ENCODE measurements around the gene EEF1G. TPM values are rescaled to one million over a fixed set of nuclear protein-coding genes. Genes with fewer than 3 reads are reported as not detected.
"Not testable (repeated sequence)": the region's sequence is repeated elsewhere in the genome, so short reads cannot be mapped to it uniquely, and the experiment has no call there.

EEF1G gene
- total RNA-seq, 2 donors from 2014 or later = 707 to 1,175 TPM

DNA sequence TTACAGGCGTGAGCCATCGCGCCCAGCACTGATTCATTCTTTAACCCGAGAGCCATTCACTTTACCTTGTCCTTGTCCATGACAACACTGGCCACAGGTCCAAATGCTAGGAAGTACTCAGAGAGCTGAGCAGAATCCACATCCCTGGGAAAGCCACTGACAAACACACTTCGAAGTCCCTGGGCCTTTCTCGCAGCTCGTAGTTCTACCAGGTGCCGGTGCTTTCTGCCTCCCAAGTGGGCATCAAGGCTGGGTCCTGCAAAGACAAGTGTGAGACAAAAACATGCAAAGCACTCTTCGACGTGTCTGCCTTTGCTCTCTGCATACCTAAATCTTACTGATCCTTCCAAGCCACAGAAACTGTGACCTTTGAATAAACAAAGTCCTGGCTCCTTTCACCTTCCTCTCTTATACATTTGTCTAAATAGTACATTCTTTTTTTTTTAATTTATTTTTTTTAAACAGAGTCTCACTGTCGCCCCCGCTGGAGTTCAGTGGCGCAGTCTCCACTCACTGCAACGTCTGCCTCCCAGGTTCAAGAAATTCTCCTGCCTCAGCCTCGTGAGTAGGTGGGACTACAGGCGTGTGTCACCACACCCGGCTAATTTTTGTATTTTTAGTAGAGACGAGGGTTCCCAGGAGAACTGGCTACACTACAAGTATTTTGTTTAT, 15.4 kb upstream of the EEF1G start:
- no peak overlapping the region for H3K4me3 ChIP-seq
- no peaks in the 10 kb centered on the region for H3K9me3 ChIP-seq
- no peak for DNase-seq (ENCODE audit: low spot score)
- peaks cover 47% of the 10 kb centered on the region for H3K36me3 ChIP-seq
- TF ChIP-seq, protein P1, sequence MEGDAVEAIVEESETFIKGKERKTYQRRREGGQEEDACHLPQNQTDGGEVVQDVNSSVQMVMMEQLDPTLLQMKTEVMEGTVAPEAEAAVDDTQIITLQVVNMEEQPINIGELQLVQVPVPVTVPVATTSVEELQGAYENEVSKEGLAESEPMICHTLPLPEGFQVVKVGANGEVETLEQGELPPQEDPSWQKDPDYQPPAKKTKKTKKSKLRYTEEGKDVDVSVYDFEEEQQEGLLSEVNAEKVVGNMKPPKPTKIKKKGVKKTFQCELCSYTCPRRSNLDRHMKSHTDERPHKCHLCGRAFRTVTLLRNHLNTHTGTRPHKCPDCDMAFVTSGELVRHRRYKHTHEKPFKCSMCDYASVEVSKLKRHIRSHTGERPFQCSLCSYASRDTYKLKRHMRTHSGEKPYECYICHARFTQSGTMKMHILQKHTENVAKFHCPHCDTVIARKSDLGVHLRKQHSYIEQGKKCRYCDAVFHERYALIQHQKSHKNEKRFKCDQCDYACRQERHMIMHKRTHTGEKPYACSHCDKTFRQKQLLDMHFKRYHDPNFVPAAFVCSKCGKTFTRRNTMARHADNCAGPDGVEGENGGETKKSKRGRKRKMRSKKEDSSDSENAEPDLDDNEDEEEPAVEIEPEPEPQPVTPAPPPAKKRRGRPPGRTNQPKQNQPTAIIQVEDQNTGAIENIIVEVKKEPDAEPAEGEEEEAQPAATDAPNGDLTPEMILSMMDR (IDR thresholded peaks at IDR 0.05) = no peak
- no peak overlapping the region for H3K27ac ChIP-seq
- no peaks in the 10 kb centered on the region for H3K27me3 ChIP-seq
- peaks cover 0 to 24% of the 10 kb centered on the region in 2 donors for H3K4me1 ChIP-seq

DNA sequence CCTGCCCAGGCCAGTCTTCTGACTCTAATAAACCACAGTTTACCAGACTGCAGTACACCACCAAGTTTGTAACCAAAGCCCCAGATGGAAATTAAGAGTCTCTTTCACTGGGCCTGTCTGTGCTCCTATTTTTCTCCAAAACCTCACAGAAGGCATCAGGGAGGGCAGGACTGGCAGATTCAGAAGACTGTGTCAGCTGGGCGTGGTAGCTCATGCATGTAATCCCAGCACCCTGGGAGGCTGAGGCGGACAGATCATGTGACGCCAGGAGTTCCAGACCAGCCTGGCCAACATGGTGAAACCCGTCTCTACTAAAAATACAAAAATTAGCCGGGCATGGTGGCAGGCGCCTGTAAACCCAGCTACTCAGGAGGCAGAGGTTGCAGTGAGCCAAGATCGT, 11.7 kb upstream of the EEF1G start:
- H3K4me3 ChIP-seq; H3K4me1 ChIP-seq; H3K9me3 ChIP-seq; H3K27me3 ChIP-seq; H3K27ac ChIP-seq; DNase-seq (ENCODE audit: low spot score): not testable (repeated sequence)
- H3K36me3 ChIP-seq = peaks cover 54% of the 10 kb centered on the region

DNA sequence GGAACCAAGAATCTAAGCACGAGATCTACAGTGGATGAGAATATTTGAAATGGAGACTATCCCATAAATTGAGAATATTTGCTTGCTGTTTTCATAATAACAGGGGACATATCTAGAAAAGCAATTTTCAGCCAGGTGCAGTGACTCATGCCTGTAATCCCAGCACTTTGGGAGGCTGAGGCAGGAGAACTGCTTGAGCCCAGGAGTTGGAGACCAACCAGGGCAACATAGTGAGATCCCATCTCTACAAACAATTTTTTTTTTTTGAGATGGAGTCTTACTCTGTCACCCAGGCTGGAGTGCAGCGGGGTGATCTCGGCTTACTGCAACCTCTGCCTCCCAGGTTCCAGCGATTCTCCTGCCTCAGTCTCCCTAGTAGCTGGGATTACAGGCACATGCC, 8.0 kb upstream of the EEF1G start:
- not testable (repeated sequence) for DNase-seq (ENCODE audit: low spot score); H3K4me1 ChIP-seq; H3K9me3 ChIP-seq; H3K27me3 ChIP-seq; H3K4me3 ChIP-seq; H3K27ac ChIP-seq
- H3K36me3 ChIP-seq = peaks cover 48% of the 10 kb centered on the region

DNA sequence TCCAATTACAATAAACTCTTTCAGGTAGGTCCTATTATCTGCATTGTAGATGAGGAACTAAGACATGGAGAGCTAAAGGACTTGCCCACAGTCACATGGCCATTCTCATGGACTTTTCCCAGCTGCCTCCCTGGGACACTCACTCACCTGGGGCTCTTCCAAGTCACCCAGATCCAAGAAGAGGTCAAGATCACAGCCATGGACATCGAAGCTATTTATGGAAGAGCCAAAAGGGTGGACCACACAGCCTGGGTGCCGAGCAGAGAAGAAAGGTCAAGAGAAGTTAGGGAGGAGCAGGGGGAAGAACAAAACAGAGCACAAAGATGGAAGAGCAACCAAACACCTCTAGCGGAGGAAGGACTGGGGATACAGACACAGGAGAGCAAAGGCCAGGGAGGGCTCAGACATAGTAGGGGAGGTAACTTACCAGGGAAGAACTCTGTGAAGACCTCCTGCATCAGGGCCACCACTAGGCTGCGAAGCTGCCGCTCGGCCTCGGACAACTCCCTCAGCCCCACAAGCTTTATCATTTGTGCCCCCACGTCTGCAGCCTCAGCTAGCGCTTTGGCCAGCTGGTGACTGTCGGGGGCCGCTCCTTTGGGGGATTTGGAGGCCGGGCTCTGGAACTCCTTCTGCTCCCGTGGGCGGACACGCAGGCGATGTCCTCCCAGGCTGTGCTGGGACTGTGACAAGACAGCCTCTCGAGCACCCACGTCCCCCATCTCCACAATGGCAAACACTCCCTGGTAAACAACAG, 7.4 kb upstream of the EEF1G start:
- H3K27me3 ChIP-seq = no peaks in the 10 kb centered on the region
- H3K9me3 ChIP-seq = no peaks in the 10 kb centered on the region
- H3K4me3 ChIP-seq = no peak overlapping the region
- H3K4me1 ChIP-seq = peaks cover 0 to 8% of the 10 kb centered on the region in 2 donors
- no peak overlapping the region for H3K27ac ChIP-seq
- peaks cover 49% of the 10 kb centered on the region for H3K36me3 ChIP-seq
- TF ChIP-seq, protein P1 (IDR thresholded peaks at IDR 0.05) = no peak
- DNase-seq (ENCODE audit: low spot score) = no peak

DNA sequence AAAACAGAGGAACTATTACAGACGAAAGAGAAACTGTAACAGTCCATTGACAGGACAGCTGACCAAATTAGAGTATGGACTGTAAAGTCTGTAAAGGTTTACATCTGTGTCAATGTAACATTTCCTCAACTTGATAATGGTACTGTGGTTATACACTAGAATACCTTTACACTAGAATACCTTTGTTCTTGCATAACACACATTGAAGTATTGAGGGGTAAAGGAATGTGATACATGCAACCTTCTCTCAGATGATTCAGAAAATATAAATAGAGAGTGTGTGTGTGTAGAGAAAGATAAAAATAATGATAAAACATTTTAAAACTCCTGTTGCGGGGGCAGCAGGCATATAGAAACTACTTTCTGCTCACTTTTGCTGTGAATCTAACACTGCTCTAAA, 5.6 kb upstream of the EEF1G start:
- Histone ChIP-seq H3K4me3 (no peak overlapping the region), H3K9me3 (no peaks in the 10 kb centered on the region), H3K36me3 (peaks cover 41% of the 10 kb centered on the region), H3K4me1 (peaks cover 0 to 25% of the 10 kb centered on the region in 2 donors), H3K27me3 (no peaks in the 10 kb centered on the region), H3K27ac (no peak overlapping the region)
- DNase-seq (ENCODE audit: low spot score) = no peak
- TF ChIP-seq, protein P1 (IDR thresholded peaks at IDR 0.05) = no peak

DNA sequence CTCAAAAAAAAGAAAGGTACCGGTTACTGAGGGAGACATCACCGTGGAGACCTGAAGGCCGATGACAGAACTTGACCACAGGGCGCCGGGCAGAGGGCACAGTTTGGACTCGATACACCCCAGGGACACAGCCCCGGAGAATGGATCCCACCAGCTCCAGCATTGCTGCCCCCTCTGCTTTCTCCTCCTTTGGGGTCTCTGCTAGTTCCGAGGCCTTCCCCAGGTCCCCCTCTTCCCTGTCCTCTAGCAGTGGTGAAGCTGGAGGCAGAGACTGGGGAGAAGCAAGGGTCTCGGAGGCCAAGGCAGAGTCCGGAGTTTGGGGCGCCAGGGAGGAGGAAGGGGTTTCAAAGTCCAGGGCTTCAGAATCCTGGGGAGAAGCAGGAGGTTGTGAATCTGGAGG, 4.8 kb upstream of the EEF1G start:
- Histone ChIP-seq H3K27me3 (no peaks in the 10 kb centered on the region), H3K27ac (no peak overlapping the region), H3K4me1 (peaks cover 0 to 25% of the 10 kb centered on the region in 2 donors), H3K36me3 (peaks cover 41% of the 10 kb centered on the region), H3K9me3 (no peaks in the 10 kb centered on the region), H3K4me3 (no peak overlapping the region)
- TF ChIP-seq, protein P1 (IDR thresholded peaks at IDR 0.05) = no peak
- DNase-seq (ENCODE audit: low spot score) = no peak
